B cell (primary cell): ENCODE measurements around the gene BMP8A.

Experiments used
- EZH2 ChIP-seq: IDR thresholded peaks from 2 replicates; pipeline ENCODE4 v1.6.1; 2012; ENCODE audit warnings: borderline replicate concordance, low read depth, mild to moderate bottlenecking, moderate library complexity, low read length; ENCODE audit not compliant: insufficient read depth, poor library complexity, severe bottlenecking
- TF ChIP-seq, protein P1 (sequence below): fragments of 200-600 bp; IDR thresholded peaks from one replicate; pipeline ENCODE4 v1.8.0; 2022; ENCODE audit warnings: antibody characterized with exemption, mild to moderate bottlenecking

DNA sequence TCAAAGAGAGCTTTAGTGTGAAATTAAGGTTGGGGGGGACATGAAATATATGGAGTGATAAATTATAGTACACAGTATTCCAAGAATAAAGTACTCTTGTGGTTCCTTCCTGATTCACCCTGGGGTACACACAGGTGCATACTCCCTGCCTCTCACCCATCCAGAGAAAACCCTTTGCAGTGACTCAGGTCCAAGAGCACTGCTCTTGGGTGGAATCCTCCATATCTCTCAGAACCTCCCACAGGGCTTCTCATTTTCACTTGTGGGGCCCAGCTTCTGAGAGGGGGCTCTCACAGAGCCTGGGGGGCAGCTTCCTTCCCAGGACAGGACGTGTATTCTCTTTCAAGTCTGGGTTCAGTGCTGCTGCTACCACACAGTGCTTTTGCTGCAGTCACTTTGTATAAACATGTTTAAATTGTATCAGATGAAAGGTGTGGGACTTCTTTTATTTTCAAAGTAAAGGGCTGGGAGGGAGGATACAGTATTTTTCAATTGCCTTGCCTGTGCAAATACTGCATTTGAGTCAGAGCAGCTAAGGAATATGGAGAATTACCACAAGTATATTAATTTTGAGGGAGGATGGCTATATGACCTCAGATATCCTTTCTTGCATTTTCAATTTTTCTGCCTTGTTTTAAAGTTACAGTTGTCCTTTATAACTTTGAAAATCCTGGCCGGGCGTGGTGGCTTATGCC, 24.9 kb upstream of the BMP8A start:
- TF ChIP-seq, protein P1, sequence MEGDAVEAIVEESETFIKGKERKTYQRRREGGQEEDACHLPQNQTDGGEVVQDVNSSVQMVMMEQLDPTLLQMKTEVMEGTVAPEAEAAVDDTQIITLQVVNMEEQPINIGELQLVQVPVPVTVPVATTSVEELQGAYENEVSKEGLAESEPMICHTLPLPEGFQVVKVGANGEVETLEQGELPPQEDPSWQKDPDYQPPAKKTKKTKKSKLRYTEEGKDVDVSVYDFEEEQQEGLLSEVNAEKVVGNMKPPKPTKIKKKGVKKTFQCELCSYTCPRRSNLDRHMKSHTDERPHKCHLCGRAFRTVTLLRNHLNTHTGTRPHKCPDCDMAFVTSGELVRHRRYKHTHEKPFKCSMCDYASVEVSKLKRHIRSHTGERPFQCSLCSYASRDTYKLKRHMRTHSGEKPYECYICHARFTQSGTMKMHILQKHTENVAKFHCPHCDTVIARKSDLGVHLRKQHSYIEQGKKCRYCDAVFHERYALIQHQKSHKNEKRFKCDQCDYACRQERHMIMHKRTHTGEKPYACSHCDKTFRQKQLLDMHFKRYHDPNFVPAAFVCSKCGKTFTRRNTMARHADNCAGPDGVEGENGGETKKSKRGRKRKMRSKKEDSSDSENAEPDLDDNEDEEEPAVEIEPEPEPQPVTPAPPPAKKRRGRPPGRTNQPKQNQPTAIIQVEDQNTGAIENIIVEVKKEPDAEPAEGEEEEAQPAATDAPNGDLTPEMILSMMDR, result no peak
- TF ChIP-seq EZH2, result no peak
